GM12892 (cell line): ENCODE data around the gene KCTD2. TPM values are rescaled to one million over a fixed set of nuclear protein-coding genes. Genes with fewer than 3 reads are reported as not detected.
"Not testable (repeated sequence)": the region's sequence is repeated elsewhere in the genome, so short reads cannot be mapped to it uniquely, and the experiment has no call there.

ENCODE experiments used
- DNase-seq: peaks from one replicate; pipeline ENCODE4 v3.0.0; 2011; ENCODE audit not compliant: insufficient read length
- FAIRE-seq: peaks from 2 replicates; lab custom pipeline; 2011; peaks lifted over from hg19 to GRCh38; lab: Jason Lieb, UNC
- POLR2A ChIP-seq: IDR thresholded peaks from 2 replicates; pipeline ENCODE4 v1.6.1; 2011; ENCODE audit warnings: low read depth, low read length, control low read depth
- POLR2AphosphoS5 ChIP-seq: IDR thresholded peaks from 2 replicates; pipeline ENCODE4 v1.6.1; 2011; ENCODE audit warnings: low read depth, low read length, control low read depth
- TAF1 ChIP-seq: IDR thresholded peaks from 2 replicates; pipeline ENCODE4 v1.6.1; 2011; ENCODE audit warnings: low read depth, mild to moderate bottlenecking, control low read depth, low read length, borderline replicate concordance
- polyA plus RNA-seq: library from polyadenylated mRNA; unstranded; fragments of >200 nt; gene quantifications from one replicate; pipeline ENCODE4 v1.2.1, GENCODE V29; 2012; ENCODE audit warnings: missing spikeins, inconsistent platforms; ENCODE audit not compliant: missing spikeins

KCTD2 gene, protein sequence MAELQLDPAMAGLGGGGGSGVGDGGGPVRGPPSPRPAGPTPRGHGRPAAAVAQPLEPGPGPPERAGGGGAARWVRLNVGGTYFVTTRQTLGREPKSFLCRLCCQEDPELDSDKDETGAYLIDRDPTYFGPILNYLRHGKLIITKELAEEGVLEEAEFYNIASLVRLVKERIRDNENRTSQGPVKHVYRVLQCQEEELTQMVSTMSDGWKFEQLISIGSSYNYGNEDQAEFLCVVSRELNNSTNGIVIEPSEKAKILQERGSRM
- 9.9 TPM for polyA plus RNA-seq

DNA sequence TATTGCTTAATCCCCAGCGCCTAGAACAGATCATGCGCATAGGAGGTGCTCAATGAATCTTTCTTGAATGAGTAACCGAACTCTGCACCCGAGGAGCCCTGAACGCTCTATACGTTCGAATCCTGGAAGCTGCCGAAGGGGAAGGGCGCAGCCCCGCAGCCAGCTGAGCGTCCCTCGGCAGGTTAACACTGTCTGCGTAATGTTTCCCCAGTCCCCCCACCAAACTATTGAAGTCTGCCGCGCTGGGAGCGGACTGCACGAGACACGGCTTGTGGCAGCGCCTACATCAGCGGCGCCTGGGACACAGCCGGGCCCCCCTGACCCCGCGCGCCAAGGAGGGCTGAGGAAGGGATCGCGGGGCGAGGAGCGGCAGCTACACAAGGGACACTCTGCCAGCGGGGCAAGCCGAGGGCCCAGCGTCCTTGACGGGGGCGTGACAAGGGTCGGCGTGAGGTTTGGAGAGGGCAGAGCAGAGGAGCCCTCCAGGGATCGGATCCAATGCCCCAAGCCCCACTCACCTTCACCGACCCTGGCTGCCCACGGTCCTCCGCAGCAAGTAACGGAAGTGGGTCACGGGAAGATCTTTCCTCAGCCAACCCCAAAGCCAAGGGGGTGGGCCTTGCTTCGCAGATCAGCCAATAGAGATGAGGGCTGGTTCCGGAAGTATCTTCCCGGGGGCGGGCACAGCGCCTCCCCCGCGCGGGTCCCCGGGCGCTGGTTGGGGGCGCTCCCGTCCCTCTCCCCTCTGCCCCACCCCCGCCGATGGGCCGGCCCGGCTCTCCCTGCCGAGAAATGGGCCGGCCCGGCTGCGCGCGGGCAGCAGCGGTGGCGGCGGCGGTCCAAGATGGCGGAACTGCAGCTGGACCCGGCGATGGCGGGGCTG lies at the start of gene KCTD2, which contains the start of gene ATP5PD:
Gene KCTD2, plus strand, starts transcription at position 819 of the 883 bp plus-strand sequence. Its CDS starts 26 bp downstream, at position 845.
Gene ATP5PD, minus strand, starts transcription at position 563 of the 883 bp plus-strand sequence. CDS start 4,319 bp downstream, outside the sequence.
- DNase-seq, result peak; percentile 97
- FAIRE-seq, result peak; percentile 94
- TF ChIP-seq POLR2AphosphoS5, result peak; percentile 92
- TF ChIP-seq POLR2A, result peak; percentile 93
- TF ChIP-seq TAF1, result 0 out of 2 replicates have a peak, but pooled peaks have one; percentile 41

DNA sequence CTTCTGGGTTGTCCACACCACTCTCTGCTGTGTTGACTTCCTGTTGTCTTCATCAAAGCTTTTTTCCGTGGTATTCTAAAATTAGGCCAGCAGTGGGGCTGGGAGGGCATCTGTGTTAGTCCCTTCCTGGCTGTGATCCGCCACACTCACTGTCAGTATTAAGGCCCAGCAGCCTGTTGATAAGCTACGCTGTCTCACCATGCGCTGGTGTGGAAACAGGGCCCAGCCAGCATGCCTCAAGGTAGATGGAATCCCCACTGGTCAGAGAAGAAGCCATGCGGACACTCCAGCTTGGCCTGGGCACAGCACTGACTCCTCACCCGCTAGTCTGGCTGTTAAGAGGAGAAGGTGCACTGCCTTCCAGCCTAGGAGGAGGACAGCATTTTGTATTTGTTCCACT lies 48.2 kb upstream of the KCTD2 start:
- DNase-seq (no peak), FAIRE-seq (no peak)
- TF ChIP-seq POLR2A (no peak), POLR2AphosphoS5 (no peak), TAF1 (no peak)

DNA sequence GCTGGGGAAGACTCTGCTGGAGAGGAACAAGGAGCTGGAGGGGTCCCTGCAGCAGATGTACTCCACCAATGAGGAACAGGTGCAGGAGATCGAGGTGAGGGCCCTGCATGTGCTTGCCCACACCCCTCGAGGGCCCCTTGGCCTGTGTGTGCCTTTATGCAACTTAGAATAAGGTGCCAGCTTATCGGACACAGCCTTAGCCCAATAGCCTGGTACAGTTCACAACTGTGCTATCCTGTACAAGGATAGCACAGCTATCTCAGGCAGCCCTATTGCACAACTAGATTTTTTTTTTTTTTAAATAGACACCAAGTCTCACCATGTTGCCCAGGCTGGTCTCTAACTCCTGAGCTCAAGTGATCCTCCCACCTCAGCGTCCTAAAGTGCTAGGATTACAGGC lies 47.5 kb upstream of the KCTD2 start:
- TF ChIP-seq TAF1 (no peak), POLR2AphosphoS5 (no peak), POLR2A (no peak)
- DNase-seq, result no peak
- FAIRE-seq, result no peak

DNA sequence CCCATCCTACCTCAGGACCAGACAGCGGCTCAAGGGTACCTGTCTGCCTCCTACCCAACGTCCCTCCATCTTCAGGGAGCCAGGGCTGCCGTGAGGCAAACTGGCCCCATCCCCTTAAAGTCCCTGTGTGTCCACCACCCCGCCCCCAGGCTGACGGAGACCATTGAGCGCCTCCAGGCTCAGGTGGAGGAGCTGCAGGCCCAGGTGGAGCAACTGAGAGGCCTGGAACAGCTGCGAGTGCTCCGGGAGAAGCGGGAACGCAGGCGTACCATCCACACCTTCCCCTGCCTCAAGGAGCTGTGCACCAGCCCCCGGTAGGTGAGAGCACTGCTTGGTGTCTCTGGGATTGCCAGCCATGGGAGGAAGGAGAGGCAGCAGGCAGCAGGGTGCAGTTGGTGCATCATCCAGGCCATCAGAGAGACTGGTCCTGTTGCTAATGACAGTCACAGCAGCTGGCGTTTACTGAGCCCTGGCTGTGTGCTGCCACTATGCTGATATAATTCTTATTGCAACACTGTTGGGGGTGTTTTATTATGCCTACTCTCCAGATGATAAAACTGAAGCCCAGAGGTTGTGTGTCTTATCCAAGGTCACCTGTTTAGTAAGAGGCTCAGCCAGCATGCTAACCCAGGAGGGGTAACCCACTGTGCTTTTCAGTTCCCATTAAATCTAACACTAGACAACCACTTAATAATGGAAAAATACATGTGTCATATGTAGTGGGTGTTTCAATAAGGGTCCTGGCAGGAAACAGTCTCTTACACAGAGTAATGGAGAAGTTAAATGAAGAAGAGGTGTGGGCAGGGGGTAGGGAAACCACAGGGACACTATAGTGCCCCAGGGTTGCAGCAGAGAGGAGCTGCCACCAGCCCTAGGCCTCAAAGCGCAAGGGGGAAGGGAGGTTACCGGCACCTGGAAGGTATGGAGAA lies 44.8 kb upstream of the KCTD2 start:
- DNase-seq (no peak), FAIRE-seq (no peak)
- no peak for TF ChIP-seq POLR2AphosphoS5
- no peak for TF ChIP-seq TAF1
- no peak for TF ChIP-seq POLR2A

DNA sequence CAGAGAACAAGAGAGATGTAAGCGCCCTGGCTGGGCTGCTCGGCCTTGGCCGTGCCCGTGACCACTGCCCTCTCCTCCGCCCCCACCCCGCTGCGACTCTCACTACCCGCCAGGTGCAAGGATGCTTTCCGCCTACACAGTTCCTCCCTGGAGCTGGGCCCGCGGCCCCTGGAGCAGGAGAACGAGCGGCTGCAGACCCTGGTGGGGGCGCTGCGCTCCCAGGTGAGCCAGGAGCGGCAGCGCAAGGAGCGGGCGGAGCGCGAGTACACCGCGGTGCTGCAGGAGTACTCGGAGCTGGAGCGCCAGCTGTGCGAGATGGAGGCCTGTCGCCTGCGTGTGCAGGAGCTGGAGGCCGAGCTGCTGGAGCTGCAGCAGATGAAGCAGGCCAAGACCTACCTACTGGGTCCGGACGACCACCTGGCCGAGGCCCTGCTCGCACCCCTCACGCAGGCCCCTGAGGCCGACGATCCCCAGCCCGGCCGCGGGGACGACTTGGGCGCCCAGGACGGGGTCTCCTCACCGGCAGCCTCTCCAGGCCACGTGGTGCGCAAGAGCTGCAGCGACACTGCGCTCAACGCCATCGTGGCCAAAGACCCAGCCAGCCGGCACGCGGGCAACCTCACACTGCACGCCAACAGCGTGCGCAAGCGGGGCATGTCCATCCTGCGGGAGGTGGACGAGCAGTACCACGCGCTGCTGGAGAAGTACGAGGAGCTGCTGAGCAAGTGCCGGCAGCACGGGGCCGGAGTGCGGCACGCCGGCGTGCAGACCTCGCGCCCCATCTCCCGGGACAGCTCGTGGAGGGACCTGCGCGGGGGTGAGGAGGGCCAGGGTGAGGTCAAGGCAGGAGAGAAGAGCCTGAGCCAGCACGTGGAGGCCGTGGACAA lies 43.7 kb upstream of the KCTD2 start:
- TF ChIP-seq POLR2A (no peak), POLR2AphosphoS5 (no peak), TAF1 (no peak)
- DNase-seq, result no peak
- no peak for FAIRE-seq

DNA sequence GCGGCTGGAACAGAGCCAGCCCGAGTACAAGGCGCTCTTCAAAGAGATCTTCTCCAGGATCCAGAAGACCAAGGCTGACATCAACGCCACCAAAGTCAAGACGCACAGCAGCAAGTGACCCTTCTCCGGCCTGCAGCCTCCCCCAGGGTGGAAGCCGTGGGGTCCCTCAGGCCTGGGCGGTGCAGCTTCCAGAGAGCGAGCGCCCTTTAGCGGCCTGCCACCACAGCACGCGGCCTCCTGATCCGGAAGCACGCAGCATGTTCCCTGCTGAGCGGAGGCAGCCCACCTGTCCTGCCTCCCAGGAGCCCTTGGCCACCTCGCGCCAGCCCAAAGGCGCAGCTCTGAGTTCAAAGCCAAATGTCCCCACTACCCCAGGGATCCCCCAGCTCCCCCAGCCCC lies 43.1 kb upstream of the KCTD2 start:
- no peak for FAIRE-seq

DNA sequence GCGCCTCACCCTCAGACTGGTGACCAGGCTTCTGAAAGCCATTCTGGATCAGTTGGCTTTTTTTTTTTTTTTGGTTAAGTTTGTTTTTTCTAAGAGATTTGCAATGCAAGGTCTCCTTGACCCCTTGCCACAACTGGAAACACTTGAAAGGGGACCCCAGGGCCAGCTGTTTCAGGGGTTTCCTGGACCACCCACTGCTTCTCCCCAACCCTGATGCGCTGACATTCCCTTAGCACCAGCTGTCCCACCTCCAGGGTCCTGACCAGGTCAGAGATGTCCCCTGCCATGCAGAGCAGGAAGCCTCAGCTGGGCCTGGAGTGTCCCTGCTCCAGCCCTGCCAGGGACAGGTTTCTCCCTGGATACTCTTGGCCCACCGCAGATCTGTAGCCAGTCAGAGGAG lies 42.7 kb upstream of the KCTD2 start:
- FAIRE-seq (no peak), DNase-seq (no peak)
- TF ChIP-seq TAF1 (no peak), POLR2AphosphoS5 (no peak), POLR2A (no peak)

More for the DNA sequence above, 43.1 kb upstream of the KCTD2 start:
- TF ChIP-seq TAF1, result no peak
- TF ChIP-seq POLR2AphosphoS5, result no peak
- no peak for TF ChIP-seq POLR2A
- DNase-seq, result no peak

DNA sequence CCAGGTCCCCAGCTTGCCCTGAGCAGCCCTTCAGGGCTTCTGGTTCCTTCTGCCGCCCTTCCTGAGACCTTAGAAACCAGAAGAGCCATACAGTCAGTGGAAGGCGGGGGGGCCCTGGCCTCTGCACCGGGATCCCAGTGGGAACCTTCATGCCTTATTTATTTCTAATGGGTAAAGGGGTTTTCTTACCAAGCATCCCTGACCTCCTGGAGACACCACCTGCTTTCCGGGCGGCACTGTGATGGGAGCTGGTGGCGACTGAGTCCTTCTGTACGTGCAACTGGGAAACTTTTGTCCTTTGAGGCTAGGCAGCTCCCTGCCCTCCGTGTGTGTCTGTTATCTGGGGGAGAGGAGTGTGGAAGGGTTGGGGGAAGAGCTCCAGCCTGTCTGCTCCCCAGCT lies 41.7 kb upstream of the KCTD2 start:
- no peak for TF ChIP-seq TAF1
- no peak for TF ChIP-seq POLR2A
- no peak for TF ChIP-seq POLR2AphosphoS5
- DNase-seq, result no peak

DNA sequence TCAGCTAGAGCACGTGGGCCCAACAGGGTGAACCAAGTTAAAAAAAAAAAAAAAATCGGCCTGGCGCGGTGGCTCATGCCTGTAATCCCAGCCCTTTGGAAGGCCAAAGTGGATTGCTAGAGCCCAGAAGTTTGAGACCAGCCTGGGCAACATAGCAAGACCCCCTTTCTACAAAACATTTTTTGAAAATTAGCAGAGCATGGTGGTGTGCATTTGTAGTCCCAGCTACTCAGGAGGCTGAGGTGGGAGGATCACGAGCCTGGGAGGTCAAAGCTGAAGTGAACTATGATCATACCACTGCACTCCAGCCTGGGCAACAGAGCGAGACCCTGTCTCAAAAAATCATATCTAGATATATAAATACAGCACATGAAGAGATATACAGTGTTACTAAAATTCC lies 40.9 kb upstream of the KCTD2 start:
- not testable (repeated sequence) for FAIRE-seq, DNase-seq

More for the DNA sequence above, 41.7 kb upstream of the KCTD2 start:
- no peak for FAIRE-seq

DNA sequence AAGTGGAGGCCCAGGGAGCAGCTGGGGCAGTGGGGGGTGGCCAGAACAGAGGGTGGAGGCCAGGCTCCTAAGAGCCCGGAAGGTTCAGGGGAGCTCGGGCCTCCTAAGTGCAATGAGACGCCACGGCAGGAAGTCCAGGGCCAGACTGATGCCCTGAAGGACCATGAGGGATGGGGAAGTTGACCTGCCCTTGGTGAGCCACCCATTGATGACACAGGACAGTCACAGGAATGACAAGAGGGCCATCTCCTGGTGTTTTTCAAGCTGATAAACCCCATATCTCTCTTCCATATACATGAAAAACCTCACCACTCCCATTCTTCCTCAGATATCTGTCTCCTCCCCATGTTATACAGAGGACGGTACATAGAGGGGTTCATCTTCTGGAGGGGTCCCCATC lies 40.4 kb upstream of the KCTD2 start:
- FAIRE-seq, result no peak
- no peak for DNase-seq
- no peak for TF ChIP-seq POLR2A
- no peak for TF ChIP-seq TAF1
- no peak for TF ChIP-seq POLR2AphosphoS5
